ENCODE data around the gene KDM4C.

KDM4C gene

GRCh38 chr9:7051711-7052110 lies 293.9 kb downstream of the KDM4C start:
- FAIRE-seq (no peak), DNase-seq (ENCODE audit: insufficient read length) (no peak)
- TF ChIP-seq POLR2A (IDR thresholded peaks at IDR 0.05; ENCODE audit: low read depth, low read length) (no peak), TAF1 (IDR thresholded peaks at IDR 0.05; ENCODE audit: borderline replicate concordance, low read depth, low read length) (no peak), POLR2AphosphoS5 (IDR thresholded peaks at IDR 0.05; ENCODE audit: low read depth, low read length) (no peak)

GRCh38 chr9:7053903-7054302 lies 296.1 kb downstream of the KDM4C start:
- no peak for FAIRE-seq
- no peak for TF ChIP-seq POLR2A (IDR thresholded peaks at IDR 0.05; ENCODE audit: low read depth, low read length)
- no peak for TF ChIP-seq TAF1 (IDR thresholded peaks at IDR 0.05; ENCODE audit: borderline replicate concordance, low read depth, low read length)
- no peak for TF ChIP-seq POLR2AphosphoS5 (IDR thresholded peaks at IDR 0.05; ENCODE audit: low read depth, low read length)
- no peak for DNase-seq (ENCODE audit: insufficient read length)

- FAIRE-seq (no peak), DNase-seq (ENCODE audit: insufficient read length) (no peak)
Measured at GRCh38 chr9:7055171-7055903, 297.6 kb downstream of the KDM4C start.

GRCh38 chr9:7056254-7056653 lies 298.5 kb downstream of the KDM4C start:
- TF ChIP-seq POLR2A (IDR thresholded peaks at IDR 0.05; ENCODE audit: low read depth, low read length) (no peak), TAF1 (IDR thresholded peaks at IDR 0.05; ENCODE audit: borderline replicate concordance, low read depth, low read length) (no peak), POLR2AphosphoS5 (IDR thresholded peaks at IDR 0.05; ENCODE audit: low read depth, low read length) (no peak)
- no peak for DNase-seq (ENCODE audit: insufficient read length)
- no peak for FAIRE-seq

More at GRCh38 chr9:7055171-7055903, 297.6 kb downstream of the KDM4C start:
- TF ChIP-seq TAF1 (IDR thresholded peaks at IDR 0.05; ENCODE audit: borderline replicate concordance, low read depth, low read length) (no peak), POLR2A (IDR thresholded peaks at IDR 0.05; ENCODE audit: low read depth, low read length) (no peak), POLR2AphosphoS5 (IDR thresholded peaks at IDR 0.05; ENCODE audit: low read depth, low read length) (no peak)

- no peak for FAIRE-seq
- TF ChIP-seq POLR2AphosphoS5 (IDR thresholded peaks at IDR 0.05; ENCODE audit: low read depth, low read length) (no peak), POLR2A (IDR thresholded peaks at IDR 0.05; ENCODE audit: low read depth, low read length) (no peak), TAF1 (IDR thresholded peaks at IDR 0.05; ENCODE audit: borderline replicate concordance, low read depth, low read length) (no peak)
- no peak for DNase-seq (ENCODE audit: insufficient read length)
Measured at GRCh38 chr9:7058473-7058872, 300.7 kb downstream of the KDM4C start.

GRCh38 chr9:7067169-7067568 lies 309.4 kb downstream of the KDM4C start:
- TF ChIP-seq POLR2AphosphoS5 (IDR thresholded peaks at IDR 0.05; ENCODE audit: low read depth, low read length), result no peak
- no peak for TF ChIP-seq TAF1 (IDR thresholded peaks at IDR 0.05; ENCODE audit: borderline replicate concordance, low read depth, low read length)
- TF ChIP-seq POLR2A (IDR thresholded peaks at IDR 0.05; ENCODE audit: low read depth, low read length), result no peak
- FAIRE-seq, result no peak
- DNase-seq (ENCODE audit: insufficient read length), result no peak

GRCh38 chr9:7071916-7072315 lies 314.1 kb downstream of the KDM4C start:
- DNase-seq (ENCODE audit: insufficient read length) (no peak), FAIRE-seq (no peak)
- no peak for TF ChIP-seq POLR2A (IDR thresholded peaks at IDR 0.05; ENCODE audit: low read depth, low read length)

- no peak for DNase-seq (ENCODE audit: insufficient read length)
- TF ChIP-seq POLR2A (IDR thresholded peaks at IDR 0.05; ENCODE audit: low read depth, low read length), result no peak
- no peak for TF ChIP-seq POLR2AphosphoS5 (IDR thresholded peaks at IDR 0.05; ENCODE audit: low read depth, low read length)
- no peak for TF ChIP-seq TAF1 (IDR thresholded peaks at IDR 0.05; ENCODE audit: borderline replicate concordance, low read depth, low read length)
Measured at GRCh38 chr9:7073706-7074105, 315.9 kb downstream of the KDM4C start.

GRCh38 chr9:7075154-7075553 lies 317.4 kb downstream of the KDM4C start:
- FAIRE-seq, result no peak
- DNase-seq (ENCODE audit: insufficient read length), result no peak
- TF ChIP-seq POLR2AphosphoS5 (IDR thresholded peaks at IDR 0.05; ENCODE audit: low read depth, low read length), result no peak
- no peak for TF ChIP-seq POLR2A (IDR thresholded peaks at IDR 0.05; ENCODE audit: low read depth, low read length)
- no peak for TF ChIP-seq TAF1 (IDR thresholded peaks at IDR 0.05; ENCODE audit: borderline replicate concordance, low read depth, low read length)

More at GRCh38 chr9:7073706-7074105, 315.9 kb downstream of the KDM4C start:
- no peak for FAIRE-seq

- no peak for DNase-seq (ENCODE audit: insufficient read length)
- no peak for FAIRE-seq
- no peak for TF ChIP-seq POLR2A (IDR thresholded peaks at IDR 0.05; ENCODE audit: low read depth, low read length)
- no peak for TF ChIP-seq TAF1 (IDR thresholded peaks at IDR 0.05; ENCODE audit: borderline replicate concordance, low read depth, low read length)
- no peak for TF ChIP-seq POLR2AphosphoS5 (IDR thresholded peaks at IDR 0.05; ENCODE audit: low read depth, low read length)
Measured at GRCh38 chr9:7079051-7079450, 321.3 kb downstream of the KDM4C start.

GRCh38 chr9:7081065-7081600 lies 323.4 kb downstream of the KDM4C start:
- TF ChIP-seq POLR2A (IDR thresholded peaks at IDR 0.05; ENCODE audit: low read depth, low read length) (no peak), TAF1 (IDR thresholded peaks at IDR 0.05; ENCODE audit: borderline replicate concordance, low read depth, low read length) (no peak), POLR2AphosphoS5 (IDR thresholded peaks at IDR 0.05; ENCODE audit: low read depth, low read length) (no peak)
- DNase-seq (ENCODE audit: insufficient read length) (no peak), FAIRE-seq (peak; percentile 73)

GRCh38 chr9:7083192-7083591 lies 325.4 kb downstream of the KDM4C start:
- DNase-seq (ENCODE audit: insufficient read length), result no peak
- FAIRE-seq, result no peak

More at GRCh38 chr9:7083192-7083591, 325.4 kb downstream of the KDM4C start:
- TF ChIP-seq POLR2A (IDR thresholded peaks at IDR 0.05; ENCODE audit: low read depth, low read length) (no peak), POLR2AphosphoS5 (IDR thresholded peaks at IDR 0.05; ENCODE audit: low read depth, low read length) (no peak), TAF1 (IDR thresholded peaks at IDR 0.05; ENCODE audit: borderline replicate concordance, low read depth, low read length) (no peak)
